K562 (cell line): ENCODE data around the gene NCOR2. TPM values are rescaled to one million over a fixed set of nuclear protein-coding genes. Genes with fewer than 3 reads are reported as not detected.

Experiments used
- ATAC-seq: fragments of 200-7000 bp; cut with Tn5 transposase; 3 replicates; pipeline ENCODE4 v1.9.1; 2020; ENCODE audit warnings: moderate library complexity
- BruUV-seq: library from RNA; stranded (reverse); fragments of 400-500 nt; replicated peaks from 2 replicates; lab custom pipeline; 2021; lab: Mats Ljungman, UMichigan
- CTCF ChIA-PET: fragments of 300-600 bp; formaldehyde crosslinking; extraction: SDS; loops from one replicate; lab custom pipeline; 2021; ENCODE audit warnings: low intra/inter-chr PET ratio; lab: Yijun Ruan, JAX
- POLR2A ChIA-PET: fragments of 300-600, 350-650 bp; sonication (Branson Sonifier 250); formaldehyde crosslinking; extraction: SDS; loops from one replicate; lab custom pipeline; 2021; ENCODE audit warnings: antibody characterized with exemption, inconsistent platforms; lab: Yijun Ruan, JAX
- DNase-seq, 4 experiments: peaks; one replicate each; pipeline versions ENCODE4 v3.0.0 to v3.0.0-alpha.2; 2011 to 2018; ENCODE audit warnings: low spot score in 3 of 4, mixed read lengths in 3 of 4; ENCODE audit errors: extremely low read depth in 1 of 4
- FAIRE-seq: peaks from 2 replicates; lab custom pipeline; 2011; peaks lifted over from hg19 to GRCh38; lab: Jason Lieb, UNC
- H2AFZ ChIP-seq: 2 replicates; pipeline ENCODE4 v1.6.0; 2011; ENCODE audit warnings: low read depth, low read length, control low read depth, inconsistent platforms
- H3K27ac ChIP-seq: fragments of 200-600 bp; 3 replicates; pipeline ENCODE4 v1.8.0; 2011; ENCODE audit warnings: low read depth, mild to moderate bottlenecking, control low read depth, inconsistent platforms, low read length, moderate library complexity, mixed read lengths; ENCODE audit errors: extremely low read depth
- H3K27me3 ChIP-seq, 2 experiments: fragments of 300-600 bp in 1 of 2; 2 replicates in 1 of 2; 3 replicates in 1 of 2; pipeline versions ENCODE4 v1.6.0 to v1.8.0; 2011; ENCODE audit warnings: inconsistent platforms in 2 of 2, low read length in 2 of 2, mild to moderate bottlenecking in 1 of 2, mixed read lengths in 1 of 2, moderate library complexity in 1 of 2; ENCODE audit not compliant: control insufficient read depth in 2 of 2, insufficient read depth in 2 of 2
- H3K36me3 ChIP-seq: fragments of 300-600 bp; 3 replicates; pipeline ENCODE4 v1.8.0; 2011; ENCODE audit warnings: mild to moderate bottlenecking, low read length, inconsistent platforms; ENCODE audit not compliant: control insufficient read depth, insufficient read depth
- H3K4me1 ChIP-seq, 2 experiments: fragments of 200-600 bp in 1 of 2; replicated peaks in 1 of 2; 2 replicates in 1 of 2; 3 replicates in 1 of 2; pipeline versions ENCODE4 v1.5.1 to v1.8.0; 2011; ENCODE audit warnings: inconsistent platforms in 2 of 2, low read length in 2 of 2, mild to moderate bottlenecking in 1 of 2, mixed read lengths in 1 of 2, moderate library complexity in 1 of 2; ENCODE audit not compliant: control insufficient read depth in 2 of 2, insufficient read depth in 2 of 2
- H3K4me2 ChIP-seq: 2 replicates; pipeline ENCODE4 v1.6.1; 2011; ENCODE audit warnings: low read length, control low read depth, inconsistent platforms, mixed read lengths; ENCODE audit not compliant: insufficient read depth
- H3K4me3 ChIP-seq: fragments of 200-600 bp; sonication (generic), shearing (Covaris generic); 2 replicates; pipeline ENCODE4 v1.5.1; 2016; ENCODE audit warnings: control low read depth, inconsistent platforms
- H3K79me2 ChIP-seq: fragments of 200-600 bp; 3 replicates; pipeline ENCODE4 v1.8.0; 2011; ENCODE audit warnings: low read length, inconsistent platforms; ENCODE audit not compliant: control insufficient read depth, insufficient read depth
- H3K9ac ChIP-seq, 2 experiments: 2 replicates each; pipeline versions ENCODE4 v1.6.0 to v1.6.1; 2011; ENCODE audit warnings: low read depth in 2 of 2, low read length in 2 of 2, control low read depth in 1 of 2, inconsistent platforms in 1 of 2, mild to moderate bottlenecking in 1 of 2, mixed read lengths in 1 of 2; ENCODE audit not compliant: insufficient read depth in 1 of 2
- H3K9me1 ChIP-seq: one replicate; pipeline ENCODE4 v1.6.0; 2011; ENCODE audit warnings: inconsistent platforms, mild to moderate bottlenecking, low read length, moderate library complexity; ENCODE audit not compliant: control insufficient read depth, insufficient read depth
- H3K9me3 ChIP-seq: replicated peaks from 2 replicates; pipeline ENCODE4 v1.5.1; 2011; ENCODE audit warnings: low read depth, low read length, inconsistent platforms; ENCODE audit not compliant: control insufficient read depth, insufficient read depth
- H4K20me1 ChIP-seq: replicated peaks from 2 replicates; pipeline ENCODE4 v1.6.1; 2011; ENCODE audit warnings: low read length, inconsistent platforms, mixed read lengths; ENCODE audit not compliant: control insufficient read depth, insufficient read depth
- BHLHE40 ChIP-seq: IDR thresholded peaks from 2 replicates; pipeline ENCODE4 v1.6.1; 2011; ENCODE audit warnings: low read length, improper control_type of control experiment
- NFIC ChIP-seq: fragments of 450-650 bp; IDR thresholded peaks from 2 replicates; pipeline ENCODE4 v1.6.1; 2017; ENCODE audit warnings: mild to moderate bottlenecking, inconsistent platforms
- NR2C1 ChIP-seq, 2 experiments: fragments of 450-650 bp; IDR thresholded peaks; 2 replicates each; pipeline ENCODE4 v1.6.1; 2017; ENCODE audit warnings: mild to moderate bottlenecking in 2 of 2, antibody characterized with exemption in 1 of 2, inconsistent platforms in 1 of 2, missing compliant biosample characterization in 1 of 2, missing genetic modification characterization in 1 of 2
- WGBS: fragments of 100-300 bp; shearing (Covaris generic); methylation state at CpG from one replicate; pipeline ENCODE4 v1.1.6; 2016; ENCODE audit warnings: low coverage, mixed read lengths; ENCODE audit not compliant: insufficient coverage; ENCODE audit errors: missing lambda C conversion rate; 5-methylcytosine and 5-hydroxymethylcytosine counted together
- in situ Hi-C: fragments of 300-500 bp; cut with MboI; formaldehyde crosslinking; loops from 4 replicates; pipeline ENCODE4 v1.15.0; 2018; ENCODE audit warnings: inconsistent platforms, mixed read lengths
- intact Hi-C: fragments of 100-400 bp; cut with micrococcal nuclease; formaldehyde crosslinking; loops from 2 replicates; pipeline ENCODE4 v1.14.2; 2022
- polyA plus RNA-seq, 8 experiments: library from polyadenylated mRNA; depleted of rRNA in 4 of 8; stranded (reverse) in 5 of 8; unstranded in 3 of 8; fragments of >200 nt; fragmentation: Nextera tagmentation in 2 of 8; fragmentation: Illumina TruSeq in 1 of 8; extraction: Ambion mirVana in 2 of 8; extraction: Trizol in 1 of 8; gene quantifications; 2 replicates each; pipeline versions ENCODE4 v1.2.1 to v1.2.3, GENCODE V29; 2011 to 2014; ENCODE audit warnings: inconsistent platforms in 1 of 8, missing spikeins in 1 of 8
- total RNA-seq, 7 experiments: library from RNA; depleted of rRNA in 6 of 7; stranded (reverse); fragments of >200 nt in 6 of 7; fragmentation: Illumina TruSeq in 2 of 7; extraction: Trizol in 2 of 7; gene quantifications; 2 replicates each; pipeline versions ENCODE4 v1.2.1 to v1.2.3, GENCODE V29; 2011 to 2021; ENCODE audit warnings: low replicate concordance in 1 of 7
- TF ChIP-seq, protein P1 (sequence below), 2 experiments: IDR thresholded peaks; 2 replicates each; pipeline ENCODE4 v1.6.1; 2012; ENCODE audit warnings: improper control_type of control experiment in 2 of 2, low read depth in 2 of 2, low read length in 2 of 2, borderline replicate concordance in 1 of 2

NCOR2 gene
- total and polyA plus RNA-seq, 9 of the 15 experiments (the other 6 are each of a cell fraction or from before 2014, with no cell fraction given) = 0.18 to 126 (median 8.4) TPM

DNA sequence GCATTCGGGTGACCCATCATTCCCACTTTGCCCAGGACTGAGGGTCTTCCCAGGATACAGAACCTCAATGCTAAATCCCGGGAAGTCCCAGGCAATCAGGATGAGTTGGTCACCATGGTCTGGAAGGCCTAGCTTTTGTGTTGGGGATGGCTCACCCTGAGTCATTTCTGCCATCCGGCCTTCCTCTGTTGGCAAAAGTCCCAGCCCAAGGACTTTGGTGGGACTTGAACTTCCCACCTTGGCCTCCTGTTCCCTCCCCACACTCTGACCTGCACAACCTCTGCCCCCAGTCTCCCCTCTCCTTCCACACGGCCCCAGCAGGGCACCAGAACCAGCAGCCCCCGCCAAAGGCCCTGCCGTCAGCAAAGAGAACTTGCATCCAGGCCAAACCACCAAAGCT lies 24.6 kb upstream of the NCOR2 start:
- Histone ChIP-seq H3K9ac (no peak overlapping the region), H2AFZ (no peak overlapping the region), H3K9me1 (no peaks in the 10 kb centered on the region), H3K27me3 (peaks cover 0 to 12% of the 10 kb centered on the region in 2 experiments; a peak in 2 of 5 replicates), H3K4me3 (no peak overlapping the region), H3K27ac (no peak overlapping the region), H3K4me1 (peaks cover 14 to 16% of the 10 kb centered on the region in 2 experiments; a peak in 4 of 5 replicates), H3K36me3 (no peaks in the 10 kb centered on the region), H4K20me1 (no peaks in the 10 kb centered on the region; the same call in 1 of the 2 replicates), H3K79me2 (no peaks in the 10 kb centered on the region), H3K4me2 (no peak overlapping the region), H3K9me3 (0 out of 2 replicates have a peak, but pooled peaks cover 3% of the 10 kb centered on the region)
- POLR2A ChIA-PET = no interaction called here
- WGBS = 37% methylated on average over 5 of the region's 6 CpGs
- in situ Hi-C loops = no loop called here
- no TSS peak for BruUV-seq
- DNase-seq (no peak), ATAC-seq (no peak), FAIRE-seq (no peak)
- TF ChIP-seq BHLHE40 = no peak
- 0 out of 2 replicates have a peak, but pooled peaks have one; percentile 6 for TF ChIP-seq NFIC
- intact Hi-C loops = no loop called here
- CTCF ChIA-PET = no interaction called here

DNA sequence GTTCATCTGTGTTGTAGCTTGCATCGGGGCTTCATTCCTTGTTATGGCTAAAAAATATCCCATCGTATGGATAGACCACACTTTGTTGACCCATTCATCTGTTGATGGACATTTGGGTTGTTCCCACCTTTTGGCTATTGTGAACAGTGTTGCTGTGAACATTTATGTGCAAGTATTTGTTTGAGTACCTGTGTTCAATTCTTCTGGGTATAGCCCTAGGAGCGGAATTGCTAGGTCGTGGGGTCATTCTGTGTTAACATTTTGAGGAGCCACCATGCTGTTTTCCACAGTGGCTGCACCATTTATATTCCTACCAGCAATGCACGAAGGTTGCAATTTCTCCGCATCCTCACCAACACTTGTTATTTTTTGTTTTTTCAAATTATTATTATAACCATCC lies 23.0 kb upstream of the NCOR2 start:
- no peak overlapping the region for H3K9ac ChIP-seq
- no peak overlapping the region for H3K27ac ChIP-seq
- H3K4me1 ChIP-seq = peaks cover 14 to 16% of the 10 kb centered on the region in 2 experiments; a peak in 4 of 5 replicates
- H2AFZ ChIP-seq = no peak overlapping the region
- no peak for FAIRE-seq
- no peaks in the 10 kb centered on the region for H3K9me1 ChIP-seq
- H3K79me2 ChIP-seq = no peaks in the 10 kb centered on the region
- 75% methylated on average over 6 of the region's 6 CpGs for WGBS
- BruUV-seq = no TSS peak
- H3K27me3 ChIP-seq = peaks cover 2 to 22% of the 10 kb centered on the region in 2 experiments; a peak in 3 of 5 replicates
- ChIA-PET POLR2A (interaction anchor here (0.6 kb wide), 1 partner anchor 18 kb away, joined by 3 read pairs; no protein-coding TSS in a partner anchor), CTCF (no interaction called here)
- intact Hi-C loops = no loop called here
- H4K20me1 ChIP-seq = no peaks in the 10 kb centered on the region; the same call in 1 of the 2 replicates
- 0 out of 2 replicates have a peak, but pooled peaks cover 3% of the 10 kb centered on the region for H3K9me3 ChIP-seq
- no peak overlapping the region for H3K4me2 ChIP-seq
- H3K4me3 ChIP-seq = no peak overlapping the region
- DNase-seq = no peak
- TF ChIP-seq, protein P1, sequence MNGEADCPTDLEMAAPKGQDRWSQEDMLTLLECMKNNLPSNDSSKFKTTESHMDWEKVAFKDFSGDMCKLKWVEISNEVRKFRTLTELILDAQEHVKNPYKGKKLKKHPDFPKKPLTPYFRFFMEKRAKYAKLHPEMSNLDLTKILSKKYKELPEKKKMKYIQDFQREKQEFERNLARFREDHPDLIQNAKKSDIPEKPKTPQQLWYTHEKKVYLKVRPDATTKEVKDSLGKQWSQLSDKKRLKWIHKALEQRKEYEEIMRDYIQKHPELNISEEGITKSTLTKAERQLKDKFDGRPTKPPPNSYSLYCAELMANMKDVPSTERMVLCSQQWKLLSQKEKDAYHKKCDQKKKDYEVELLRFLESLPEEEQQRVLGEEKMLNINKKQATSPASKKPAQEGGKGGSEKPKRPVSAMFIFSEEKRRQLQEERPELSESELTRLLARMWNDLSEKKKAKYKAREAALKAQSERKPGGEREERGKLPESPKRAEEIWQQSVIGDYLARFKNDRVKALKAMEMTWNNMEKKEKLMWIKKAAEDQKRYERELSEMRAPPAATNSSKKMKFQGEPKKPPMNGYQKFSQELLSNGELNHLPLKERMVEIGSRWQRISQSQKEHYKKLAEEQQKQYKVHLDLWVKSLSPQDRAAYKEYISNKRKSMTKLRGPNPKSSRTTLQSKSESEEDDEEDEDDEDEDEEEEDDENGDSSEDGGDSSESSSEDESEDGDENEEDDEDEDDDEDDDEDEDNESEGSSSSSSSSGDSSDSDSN (IDR thresholded peaks at IDR 0.05; ENCODE audit: borderline replicate concordance in 1 of 2, low read depth in 2 of 2, low read length in 2 of 2) = no peak
- TF ChIP-seq NR2C1 (IDR thresholded peaks at IDR 0.05) = no peak
- TF ChIP-seq NR2C1 (tag; IDR thresholded peaks at IDR 0.05) = peak; percentile 39; the same call in 1 of the 2 replicates
- in situ Hi-C loops = no loop called here
- H3K36me3 ChIP-seq = no peaks in the 10 kb centered on the region
- ATAC-seq = no peak
